Neuronal stem cell (in vitro differentiated cells): ENCODE data around the gene RHOJ.

ENCODE experiments used
- DNase-seq: peaks from one replicate; pipeline ENCODE4 v3.0.0-alpha.2; 2013; ENCODE audit warnings: low spot score
- H2AFZ ChIP-seq: one replicate; pipeline ENCODE4 v1.6.1; 2013; ENCODE audit warnings: mild to moderate bottlenecking, low read length, inconsistent platforms
- H2AK5ac ChIP-seq: 2 replicates; pipeline ENCODE4 v1.6.1; 2013; ENCODE audit warnings: low read depth, mild to moderate bottlenecking, inconsistent platforms, low read length, moderate library complexity, mixed read lengths
- H2BK120ac ChIP-seq: 2 replicates; pipeline ENCODE4 v1.6.1; 2013; ENCODE audit warnings: low read depth, mild to moderate bottlenecking, inconsistent platforms, low read length, moderate library complexity, mixed read lengths
- H2BK12ac ChIP-seq: one replicate; pipeline ENCODE4 v1.6.1; 2013; ENCODE audit warnings: low read length, inconsistent platforms
- H2BK15ac ChIP-seq: 2 replicates; pipeline ENCODE4 v1.6.1; 2013; ENCODE audit warnings: mild to moderate bottlenecking, low read length, inconsistent platforms, mixed read lengths
- H2BK5ac ChIP-seq: one replicate; pipeline ENCODE4 v1.6.1; 2013; ENCODE audit warnings: inconsistent platforms, mild to moderate bottlenecking, low read length, moderate library complexity
- H3K14ac ChIP-seq: one replicate; pipeline ENCODE4 v1.6.1; 2013; ENCODE audit warnings: low read length, inconsistent platforms
- H3K18ac ChIP-seq: 2 replicates; pipeline ENCODE4 v1.6.1; 2013; ENCODE audit warnings: low read length, inconsistent platforms
- H3K23ac ChIP-seq: 2 replicates; pipeline ENCODE4 v1.6.1; 2013; ENCODE audit warnings: low read depth, mild to moderate bottlenecking, mixed read lengths, low read length, inconsistent platforms; ENCODE audit not compliant: poor library complexity
- H3K27ac ChIP-seq: replicated peaks from 3 replicates; pipeline ENCODE4 v1.5.1; 2013; ENCODE audit warnings: low read length, inconsistent platforms
- H3K27me3 ChIP-seq, 3 experiments: 2 replicates each; pipeline ENCODE4 v1.6.1; 2013; ENCODE audit warnings: low read length in 3 of 3, mild to moderate bottlenecking in 2 of 3, inconsistent platforms in 1 of 3, low read depth in 1 of 3, mixed read lengths in 1 of 3, moderate library complexity in 1 of 3; ENCODE audit not compliant: control insufficient read depth in 3 of 3, insufficient read depth in 3 of 3
- H3K36me3 ChIP-seq, 2 donors: replicated peaks in 1 of 2; 2 replicates each; pipeline ENCODE4 v1.6.1; 2013; ENCODE audit warnings: low read length in 2 of 2; ENCODE audit not compliant: control insufficient read depth in 2 of 2, insufficient read depth in 2 of 2
- H3K4ac ChIP-seq: 2 replicates; pipeline ENCODE4 v1.6.1; 2013; ENCODE audit warnings: inconsistent platforms, mild to moderate bottlenecking, low read length, moderate library complexity
- H3K4me1 ChIP-seq, 2 donors: 1 replicate in 1 of 2; 2 replicates in 1 of 2; pipeline ENCODE4 v1.6.1; 2013; ENCODE audit warnings: low read length in 2 of 2, low read depth in 1 of 2; ENCODE audit not compliant: control insufficient read depth in 2 of 2, insufficient read depth in 1 of 2
- H3K4me2 ChIP-seq: one replicate; pipeline ENCODE4 v1.6.1; 2013; ENCODE audit warnings: mild to moderate bottlenecking, low read length, inconsistent platforms; ENCODE audit not compliant: insufficient read depth, poor library complexity, severe bottlenecking
- H3K4me3 ChIP-seq, 2 donors: 2 replicates each; pipeline ENCODE4 v1.5.1; 2013; ENCODE audit warnings: low read length in 2 of 2, mild to moderate bottlenecking in 2 of 2, inconsistent platforms in 1 of 2, moderate library complexity in 1 of 2
- H3K79me1 ChIP-seq: one replicate; pipeline ENCODE4 v1.6.1; 2013; ENCODE audit warnings: low read depth, mild to moderate bottlenecking, inconsistent platforms, low read length, moderate library complexity
- H3K9ac ChIP-seq: one replicate; pipeline ENCODE4 v1.6.1; 2013; ENCODE audit warnings: mild to moderate bottlenecking, low read depth, low read length, inconsistent platforms; ENCODE audit not compliant: poor library complexity
- H3K9me3 ChIP-seq, 2 donors: replicated peaks in 1 of 2; 2 replicates each; pipeline versions ENCODE3 to v1.6.1; 2013; ENCODE audit warnings: low read length in 2 of 2, mild to moderate bottlenecking in 2 of 2, inconsistent platforms in 1 of 2, low read depth in 1 of 2, mixed read lengths in 1 of 2, moderate library complexity in 1 of 2; ENCODE audit not compliant: control insufficient read depth in 2 of 2, insufficient read depth in 1 of 2
- H4K8ac ChIP-seq: one replicate; pipeline ENCODE4 v1.6.1; 2013; ENCODE audit warnings: low read depth, mild to moderate bottlenecking, inconsistent platforms, low read length, moderate library complexity
- H4K91ac ChIP-seq: one replicate; pipeline ENCODE4 v1.6.1; 2013; ENCODE audit warnings: low read length, low read depth, mild to moderate bottlenecking, inconsistent platforms; ENCODE audit not compliant: poor library complexity
- WGBS, 2 donors: extraction: QIAGEN DNeasy Blood & Tissue Kit; methylation state at CpG; one replicate each; pipeline ENCODE4 v1.1.7; 2013; ENCODE audit warnings: missing lambda C conversion rate in 2 of 2, mixed read lengths in 1 of 2; ENCODE audit not compliant: insufficient read length in 2 of 2, insufficient replicate concordance in 1 of 2; ENCODE audit errors: extremely low coverage in 2 of 2; 5-methylcytosine and 5-hydroxymethylcytosine counted together

Gene RHOJ

DNA sequence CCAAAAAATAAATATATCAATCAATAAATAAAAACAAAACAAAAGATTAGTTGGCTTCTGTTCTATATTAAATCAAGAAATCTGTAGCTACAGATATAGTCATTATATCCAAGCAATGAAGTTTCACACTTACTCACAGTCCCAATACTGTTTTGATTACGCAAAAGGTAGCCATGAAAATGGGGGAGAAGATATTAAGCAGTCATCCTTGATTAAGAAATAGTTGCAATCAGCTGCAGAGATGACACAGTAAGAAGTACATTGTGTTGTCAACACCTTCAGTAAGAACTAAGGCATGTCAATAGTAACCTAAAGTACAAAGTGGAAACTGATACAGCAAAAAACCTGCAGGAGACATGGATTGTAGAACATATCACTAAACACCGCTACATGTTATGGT, 11.0 kb upstream of the RHOJ start:
- no CpG with 5 or more reads among the region's 2 CpGs for WGBS, 2 donors

DNA sequence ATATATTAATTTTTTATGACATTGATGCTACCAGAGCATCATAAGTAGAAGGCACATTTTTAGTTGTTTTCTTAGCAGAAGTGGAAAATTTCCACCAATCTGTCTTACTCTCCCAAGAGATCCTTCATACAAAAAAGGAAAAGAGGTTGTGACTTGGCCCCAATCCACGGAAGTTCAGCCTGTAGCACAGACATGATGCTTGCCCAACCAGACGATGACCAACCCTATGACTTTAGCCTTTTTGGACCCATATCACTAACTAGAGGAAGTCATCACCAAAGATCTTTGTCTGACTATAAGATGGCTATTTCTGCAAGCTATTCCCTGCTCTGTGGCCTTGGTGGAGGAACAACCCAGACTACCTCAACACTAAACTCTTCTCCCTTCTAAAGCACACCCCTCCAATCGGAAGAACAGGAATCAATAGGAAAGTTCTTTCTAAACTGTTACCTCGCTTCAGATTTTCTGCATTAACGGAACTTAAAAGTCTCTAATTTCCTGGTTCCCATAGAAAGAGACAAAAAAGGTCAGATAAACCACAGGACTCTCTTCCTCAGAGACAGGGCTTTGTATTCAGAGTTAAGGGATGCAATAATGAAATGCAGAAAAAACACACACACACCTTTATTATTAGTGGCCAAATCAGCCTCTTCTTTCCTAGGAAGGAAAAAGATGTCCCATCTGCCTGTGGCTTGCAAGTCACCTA, 4.1 kb upstream of the RHOJ start:
- H2AFZ ChIP-seq, result no peak overlapping the region

More for the DNA sequence above, 11.0 kb upstream of the RHOJ start:
- H3K14ac ChIP-seq, result no peak overlapping the region
- no peaks in the 10 kb centered on the region for H3K79me1 ChIP-seq
- no peak overlapping the region for H3K23ac ChIP-seq
- no peaks in the 10 kb centered on the region for H3K4me1 ChIP-seq
- H4K8ac ChIP-seq, result no peak overlapping the region
- no peak overlapping the region for H3K27ac ChIP-seq
- no peak overlapping the region for H3K9ac ChIP-seq
- no peak overlapping the region for H2BK15ac ChIP-seq
- DNase-seq, result no peak
- no peak overlapping the region for H4K91ac ChIP-seq
- H2AK5ac ChIP-seq, result no peak overlapping the region
- no peak overlapping the region for H3K4me3 ChIP-seq
- no peak overlapping the region for H3K4ac ChIP-seq
- H3K9me3 ChIP-seq, result no peaks in the 10 kb centered on the region
- H3K27me3 ChIP-seq, result no peaks in the 10 kb centered on the region
- H3K4me2 ChIP-seq, result no peak overlapping the region
- no peak overlapping the region for H2BK12ac ChIP-seq
- H2BK5ac ChIP-seq, result no peak overlapping the region
- no peaks in the 10 kb centered on the region for H3K36me3 ChIP-seq
- no peak overlapping the region for H3K18ac ChIP-seq
- H2AFZ ChIP-seq, result no peak overlapping the region
- H2BK120ac ChIP-seq, result no peak overlapping the region

DNA sequence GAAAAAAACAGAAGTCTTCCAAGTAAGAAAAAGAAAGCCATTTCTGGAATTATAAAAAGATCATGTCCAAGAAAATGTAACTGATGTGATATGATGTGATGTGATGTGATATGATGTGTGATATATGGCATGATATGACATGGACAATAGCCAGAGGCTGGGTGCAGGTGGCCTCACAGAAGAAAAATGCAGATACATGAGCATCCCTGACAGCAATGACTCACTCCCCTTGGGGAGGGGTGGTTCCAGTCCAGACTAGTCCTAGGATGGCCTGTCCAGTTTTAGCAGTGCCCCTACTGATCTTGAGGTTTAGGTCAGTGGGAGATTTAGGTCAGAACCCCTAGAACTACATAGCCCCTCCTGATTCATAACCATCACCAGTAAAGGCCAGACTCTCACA, 3.5 kb upstream of the RHOJ start:
- Histone ChIP-seq H2BK5ac (no peak overlapping the region), H2BK12ac (no peak overlapping the region), H3K4me3 (no peak overlapping the region), H3K9ac (no peak overlapping the region), H3K9me3 (no peaks in the 10 kb centered on the region), H3K23ac (no peak overlapping the region), H3K79me1 (no peaks in the 10 kb centered on the region), H3K4me1 (peaks cover 5 to 10% of the 10 kb centered on the region in 2 donors), H3K4ac (no peak overlapping the region), H2AFZ (no peak overlapping the region), H4K91ac (no peak overlapping the region), H2AK5ac (no peak overlapping the region), H4K8ac (no peak overlapping the region), H3K4me2 (no peak overlapping the region), H2BK15ac (no peak overlapping the region), H3K27ac (no peak overlapping the region), H2BK120ac (no peak overlapping the region), H3K27me3 (peaks cover 0 to 3% (median 0%) of the 10 kb centered on the region in 3 experiments), H3K18ac (no peak overlapping the region), H3K14ac (no peak overlapping the region), H3K36me3 (no peaks in the 10 kb centered on the region)
- no peak for DNase-seq

More for the DNA sequence above, 4.1 kb upstream of the RHOJ start:
- H2BK120ac ChIP-seq, result no peak overlapping the region
- DNase-seq, result no peak
- no peak overlapping the region for H3K4ac ChIP-seq
- H3K14ac ChIP-seq, result no peak overlapping the region
- no peak overlapping the region for H4K8ac ChIP-seq
- H3K18ac ChIP-seq, result no peak overlapping the region
- no peak overlapping the region for H3K4me3 ChIP-seq
- H3K27me3 ChIP-seq, result peaks cover 0 to 3% (median 0%) of the 10 kb centered on the region in 3 experiments
- no peak overlapping the region for H3K9ac ChIP-seq
- H3K9me3 ChIP-seq, result no peaks in the 10 kb centered on the region
- H3K27ac ChIP-seq, result no peak overlapping the region
- H4K91ac ChIP-seq, result no peak overlapping the region
- H3K79me1 ChIP-seq, result no peaks in the 10 kb centered on the region
- no peak overlapping the region for H3K4me2 ChIP-seq
- no peak overlapping the region for H2BK12ac ChIP-seq
- no peaks in the 10 kb centered on the region for H3K36me3 ChIP-seq
- no peak overlapping the region for H2AK5ac ChIP-seq
- peaks cover 5 to 10% of the 10 kb centered on the region in 2 donors for H3K4me1 ChIP-seq
- no peak overlapping the region for H2BK5ac ChIP-seq
- no peak overlapping the region for H3K23ac ChIP-seq
- H2BK15ac ChIP-seq, result no peak overlapping the region
- no CpG with 5 or more reads among the region's 5 CpGs for WGBS, 2 donors

DNA sequence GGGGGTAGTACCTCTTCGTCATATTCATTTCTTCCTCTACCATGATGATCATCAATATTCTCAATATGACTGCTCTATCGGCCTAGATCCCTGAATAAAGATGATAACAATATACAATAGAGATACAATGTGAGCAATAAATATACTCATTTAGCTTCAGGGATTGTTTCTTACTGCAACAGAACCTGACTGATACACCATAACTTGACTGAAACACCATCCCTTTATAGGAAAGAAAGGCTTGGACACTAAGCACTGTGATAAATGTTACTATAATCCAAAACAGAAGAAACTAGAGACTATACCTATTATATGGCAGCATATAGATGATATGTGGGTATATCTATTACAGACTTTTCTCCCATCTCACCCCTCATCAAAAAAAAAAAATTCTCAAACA, 1.2 kb upstream of the RHOJ start:
- Histone ChIP-seq H3K4ac (no peak overlapping the region), H3K27ac (no peak overlapping the region), H3K9me3 (no peaks in the 10 kb centered on the region), H3K23ac (no peak overlapping the region), H2AFZ (peak overlapping the region; percentile 86), H4K91ac (no peak overlapping the region), H3K4me3 (no peak overlapping the region), H3K4me1 (peaks cover 5 to 10% of the 10 kb centered on the region in 2 donors), H2BK12ac (no peak overlapping the region), H2BK120ac (no peak overlapping the region), H3K79me1 (no peaks in the 10 kb centered on the region), H3K18ac (no peak overlapping the region), H4K8ac (no peak overlapping the region), H2BK15ac (no peak overlapping the region), H3K14ac (no peak overlapping the region), H2BK5ac (no peak overlapping the region), H3K4me2 (no peak overlapping the region), H3K27me3 (peaks cover 0 to 3% (median 0%) of the 10 kb centered on the region in 3 experiments), H3K36me3 (no peaks in the 10 kb centered on the region), H2AK5ac (no peak overlapping the region), H3K9ac (no peak overlapping the region)
- WGBS, 2 donors, result no CpG with 5 or more reads among the region's 2 CpGs
- DNase-seq, result no peak
